ENCODE measurements around the gene FAM135A.

- TF ChIP-seq, protein P1, sequence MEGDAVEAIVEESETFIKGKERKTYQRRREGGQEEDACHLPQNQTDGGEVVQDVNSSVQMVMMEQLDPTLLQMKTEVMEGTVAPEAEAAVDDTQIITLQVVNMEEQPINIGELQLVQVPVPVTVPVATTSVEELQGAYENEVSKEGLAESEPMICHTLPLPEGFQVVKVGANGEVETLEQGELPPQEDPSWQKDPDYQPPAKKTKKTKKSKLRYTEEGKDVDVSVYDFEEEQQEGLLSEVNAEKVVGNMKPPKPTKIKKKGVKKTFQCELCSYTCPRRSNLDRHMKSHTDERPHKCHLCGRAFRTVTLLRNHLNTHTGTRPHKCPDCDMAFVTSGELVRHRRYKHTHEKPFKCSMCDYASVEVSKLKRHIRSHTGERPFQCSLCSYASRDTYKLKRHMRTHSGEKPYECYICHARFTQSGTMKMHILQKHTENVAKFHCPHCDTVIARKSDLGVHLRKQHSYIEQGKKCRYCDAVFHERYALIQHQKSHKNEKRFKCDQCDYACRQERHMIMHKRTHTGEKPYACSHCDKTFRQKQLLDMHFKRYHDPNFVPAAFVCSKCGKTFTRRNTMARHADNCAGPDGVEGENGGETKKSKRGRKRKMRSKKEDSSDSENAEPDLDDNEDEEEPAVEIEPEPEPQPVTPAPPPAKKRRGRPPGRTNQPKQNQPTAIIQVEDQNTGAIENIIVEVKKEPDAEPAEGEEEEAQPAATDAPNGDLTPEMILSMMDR (conservative IDR thresholded peaks at IDR 0.05; ENCODE audit: low read depth, low read length), result no peak
- TF ChIP-seq EZH2 (IDR thresholded peaks at IDR 0.05; ENCODE audit: borderline replicate concordance, low read depth, low read length, poor library complexity, severe bottlenecking), result no peak
These were observed 8.7 kb upstream of the FAM135A start for GRCh38 chr6:70404658-70405057.
